Tibial artery (tissue), 4 donors: ENCODE measurements around the gene ZNF674.

Experiments used
- DNase-seq, 2 donors: peaks; one replicate each; pipeline ENCODE4 v3.0.0-alpha.2; 2019
- H3K27ac ChIP-seq, 2 donors: fragments of 200-600 bp; sonication (generic) in 1 of 2; 1 replicate in 1 of 2; 2 replicates in 1 of 2; pipeline ENCODE4 v1.5.1; 2018 to 2019; ENCODE audit warnings: mild to moderate bottlenecking in 1 of 2
- H3K27me3 ChIP-seq, 2 donors: fragments of 200-600 bp; sonication (generic) in 1 of 2; one replicate each; pipeline versions ENCODE4 v1.5.1 to v1.6.0; 2016 to 2019
- H3K36me3 ChIP-seq, 3 donors: fragments of 200-600 bp; sonication (generic) in 2 of 3; one replicate each; pipeline ENCODE4 v1.5.1; 2016 to 2019; ENCODE audit warnings: mild to moderate bottlenecking in 2 of 3
- H3K4me1 ChIP-seq, 4 donors: fragments of 200-600 bp; sonication (generic) in 2 of 4; 1 replicate in 3 of 4; 2 replicates in 1 of 4; pipeline ENCODE4 v1.5.1; 2016 to 2019
- H3K4me3 ChIP-seq, 2 donors: fragments of 200-600 bp; sonication (generic) in 1 of 2; 1 replicate in 1 of 2; 2 replicates in 1 of 2; pipeline ENCODE4 v1.5.1; 2018 to 2019; ENCODE audit warnings: mild to moderate bottlenecking in 2 of 2
- H3K9me3 ChIP-seq, 3 donors: fragments of 200-600 bp; sonication (generic) in 1 of 3; one replicate each; pipeline ENCODE4 v1.5.1; 2016 to 2019
- intact Hi-C: fragments of 100-400 bp; cut with DNase I; formaldehyde crosslinking; loops from one replicate; pipeline ENCODE4 v1.15.0; 2023; ENCODE audit warnings: low total_unique reads
- TF ChIP-seq, protein P1 (sequence below), 2 experiments: fragments of 200-600 bp in 1 of 2; fragments of 450-650 bp in 1 of 2; IDR thresholded peaks; one replicate each; pipeline ENCODE4 v1.5.1; 2017 to 2019; ENCODE audit warnings: antibody characterized with exemption in 2 of 2, mild to moderate bottlenecking in 1 of 2, moderate library complexity in 1 of 2

The ZNF674 gene

DNA sequence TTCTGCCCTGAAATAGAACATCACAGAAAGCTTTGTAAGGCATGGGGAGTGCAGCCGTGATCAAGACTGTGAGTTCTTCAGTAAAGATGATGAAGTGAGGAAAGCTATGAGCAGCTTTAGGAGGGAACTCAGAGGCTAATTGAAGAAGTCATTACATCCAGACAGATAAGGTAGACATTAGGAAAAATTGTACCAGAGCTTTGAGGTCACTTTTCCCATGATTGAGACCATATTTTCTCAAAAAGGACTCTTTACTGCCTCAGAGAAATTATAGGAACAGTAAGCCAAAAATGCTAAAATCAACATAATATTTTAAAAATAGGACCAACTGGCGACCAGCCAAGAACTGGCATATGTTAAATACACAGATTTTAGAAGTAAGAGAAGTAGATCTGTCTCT, 39.5 kb upstream of the ZNF674 start:
- no peaks in the 10 kb centered on the region for H3K36me3 ChIP-seq
- DNase-seq: no peak
- intact Hi-C loops: no loop called here
- no peaks in the 10 kb centered on the region for H3K27me3 ChIP-seq
- peak overlapping the region in 1 of 2 donors; percentile 50 for H3K27ac ChIP-seq
- no peak overlapping the region for H3K4me3 ChIP-seq
- peaks cover 0 to 70% (median 9%) of the 10 kb centered on the region in 4 donors for H3K4me1 ChIP-seq
- no peaks in the 10 kb centered on the region for H3K9me3 ChIP-seq
- TF ChIP-seq, protein P1, sequence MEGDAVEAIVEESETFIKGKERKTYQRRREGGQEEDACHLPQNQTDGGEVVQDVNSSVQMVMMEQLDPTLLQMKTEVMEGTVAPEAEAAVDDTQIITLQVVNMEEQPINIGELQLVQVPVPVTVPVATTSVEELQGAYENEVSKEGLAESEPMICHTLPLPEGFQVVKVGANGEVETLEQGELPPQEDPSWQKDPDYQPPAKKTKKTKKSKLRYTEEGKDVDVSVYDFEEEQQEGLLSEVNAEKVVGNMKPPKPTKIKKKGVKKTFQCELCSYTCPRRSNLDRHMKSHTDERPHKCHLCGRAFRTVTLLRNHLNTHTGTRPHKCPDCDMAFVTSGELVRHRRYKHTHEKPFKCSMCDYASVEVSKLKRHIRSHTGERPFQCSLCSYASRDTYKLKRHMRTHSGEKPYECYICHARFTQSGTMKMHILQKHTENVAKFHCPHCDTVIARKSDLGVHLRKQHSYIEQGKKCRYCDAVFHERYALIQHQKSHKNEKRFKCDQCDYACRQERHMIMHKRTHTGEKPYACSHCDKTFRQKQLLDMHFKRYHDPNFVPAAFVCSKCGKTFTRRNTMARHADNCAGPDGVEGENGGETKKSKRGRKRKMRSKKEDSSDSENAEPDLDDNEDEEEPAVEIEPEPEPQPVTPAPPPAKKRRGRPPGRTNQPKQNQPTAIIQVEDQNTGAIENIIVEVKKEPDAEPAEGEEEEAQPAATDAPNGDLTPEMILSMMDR (IDR thresholded peaks at IDR 0.05): no peak

DNA sequence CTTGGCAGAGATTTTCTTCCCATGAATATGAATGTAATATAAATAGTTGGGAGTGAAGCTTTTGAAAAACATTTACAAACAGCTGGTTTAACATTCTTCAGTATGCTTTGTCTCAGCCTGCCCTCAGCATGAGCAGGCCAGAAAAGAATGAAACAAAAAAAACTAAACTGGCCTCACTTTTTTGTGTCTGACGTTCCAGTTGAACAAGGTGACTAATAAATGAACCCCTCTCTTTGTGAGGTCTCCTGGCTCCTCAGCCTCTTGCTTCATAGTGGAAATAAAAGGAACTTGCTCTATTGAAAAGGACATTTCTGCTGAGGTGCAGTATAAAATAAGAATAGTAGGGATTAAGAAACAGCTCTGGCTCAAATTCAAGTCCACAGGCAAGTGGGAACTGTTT, 37.7 kb upstream of the ZNF674 start:
- intact Hi-C loops: no loop called here
- no peak for DNase-seq
- no peaks in the 10 kb centered on the region for H3K36me3 ChIP-seq
- H3K4me1 ChIP-seq: peaks cover 0 to 52% (median 7%) of the 10 kb centered on the region in 4 donors
- H3K27ac ChIP-seq: peak overlapping the region; percentile 41 to 64
- no peaks in the 10 kb centered on the region for H3K27me3 ChIP-seq
- no peaks in the 10 kb centered on the region for H3K9me3 ChIP-seq
- H3K4me3 ChIP-seq: no peak overlapping the region
- TF ChIP-seq, protein P1 (IDR thresholded peaks at IDR 0.05): no peak

DNA sequence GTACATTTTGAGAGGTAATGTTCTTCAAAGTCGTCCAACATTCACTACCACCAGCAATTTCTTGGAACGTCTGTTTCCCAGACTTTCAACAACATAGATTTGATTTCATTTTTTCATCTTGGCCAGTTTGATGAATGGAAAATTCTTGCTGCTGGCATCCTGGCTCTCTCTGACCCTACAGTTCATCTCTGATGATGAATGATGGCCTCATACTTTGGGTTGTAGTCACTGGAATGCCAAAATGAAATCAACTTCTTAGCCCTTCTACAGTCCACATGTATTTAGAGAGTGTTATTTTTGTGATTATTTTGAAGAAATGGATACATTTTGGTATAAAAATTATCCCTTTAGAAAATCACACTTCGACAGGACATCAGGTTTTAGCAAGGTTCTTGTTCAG, 37.1 kb upstream of the ZNF674 start:
- TF ChIP-seq, protein P1 (IDR thresholded peaks at IDR 0.05): no peak
- Histone ChIP-seq H3K4me3 (no peak overlapping the region), H3K27ac (peak overlapping the region; percentile 41 to 64), H3K27me3 (no peaks in the 10 kb centered on the region), H3K36me3 (no peaks in the 10 kb centered on the region), H3K9me3 (no peaks in the 10 kb centered on the region), H3K4me1 (peaks cover 0 to 52% (median 7%) of the 10 kb centered on the region in 4 donors)
- DNase-seq: no peak
- intact Hi-C loops: no loop called here

DNA sequence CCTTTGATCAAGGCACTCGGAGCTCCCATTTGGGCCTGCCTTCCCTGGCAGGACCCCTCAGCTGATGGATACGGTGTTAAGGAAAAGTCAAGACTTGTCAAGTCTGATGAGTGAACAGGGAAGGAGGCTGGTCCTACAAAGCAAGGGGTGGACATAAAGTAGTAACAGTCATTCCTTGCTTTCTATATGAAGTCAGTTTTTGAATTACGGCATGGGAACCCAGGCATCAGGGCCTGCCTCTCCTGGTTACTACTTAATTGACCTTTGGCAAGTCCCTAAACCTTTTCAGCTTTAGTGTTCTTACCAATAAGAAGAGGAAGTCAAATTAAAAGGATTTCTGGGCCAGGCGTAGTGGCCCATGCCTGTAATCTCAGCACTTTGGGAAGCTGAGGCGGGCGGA, 35.4 kb upstream of the ZNF674 start:
- peaks cover 0 to 52% (median 7%) of the 10 kb centered on the region in 4 donors for H3K4me1 ChIP-seq
- intact Hi-C loops: no loop called here

DNA sequence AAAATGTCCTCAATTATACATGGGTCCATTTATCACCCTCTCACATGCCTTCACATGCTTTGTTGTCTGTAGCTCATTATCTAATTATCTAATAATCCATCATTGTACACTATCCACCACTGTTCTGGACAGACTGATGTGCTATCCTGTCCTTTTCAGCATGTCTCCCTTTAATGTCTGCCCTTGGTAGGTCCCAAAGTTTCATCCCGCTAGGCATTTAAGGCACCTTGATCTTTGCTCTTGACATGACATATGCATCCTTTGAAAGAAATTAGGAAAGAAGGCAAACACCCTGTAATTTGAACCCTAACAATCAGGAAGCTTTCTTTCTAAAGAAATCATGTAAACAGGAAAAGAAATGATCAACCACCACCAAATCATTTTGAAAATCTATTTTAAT, 34.0 kb upstream of the ZNF674 start:
- H3K4me3 ChIP-seq: no peak overlapping the region
- H3K27ac ChIP-seq: no peak overlapping the region
- TF ChIP-seq, protein P1 (IDR thresholded peaks at IDR 0.05): no peak
- no peaks in the 10 kb centered on the region for H3K9me3 ChIP-seq
- no peaks in the 10 kb centered on the region for H3K27me3 ChIP-seq
- H3K4me1 ChIP-seq: peaks cover 0 to 51% (median 7%) of the 10 kb centered on the region in 4 donors
- no peaks in the 10 kb centered on the region for H3K36me3 ChIP-seq
- intact Hi-C loops: no loop called here
- DNase-seq: no peak

More for the DNA sequence above, 35.4 kb upstream of the ZNF674 start:
- DNase-seq: no peak
- Histone ChIP-seq H3K27me3 (no peaks in the 10 kb centered on the region), H3K36me3 (no peaks in the 10 kb centered on the region), H3K9me3 (no peaks in the 10 kb centered on the region), H3K4me3 (no peak overlapping the region), H3K27ac (no peak overlapping the region)
- TF ChIP-seq, protein P1 (IDR thresholded peaks at IDR 0.05): no peak
